HL-60 (cell line): Measurements from ENCODE around the gene RASIP1.

Source experiments
- CTCF ChIP-seq: IDR thresholded peaks from one replicate; pipeline ENCODE4 v1.5.1; 2011; ENCODE audit warnings: low read length, control low read depth, inconsistent platforms; ENCODE audit not compliant: insufficient read depth
- GABPA ChIP-seq: IDR thresholded peaks from 2 replicates; pipeline ENCODE4 v1.6.1; 2012; ENCODE audit warnings: low read depth
- POLR2AphosphoS5 ChIP-seq: IDR thresholded peaks from 2 replicates; pipeline ENCODE4 v1.6.1; 2012; ENCODE audit warnings: low read depth
- REST ChIP-seq: IDR thresholded peaks from 2 replicates; pipeline ENCODE4 v1.6.1; 2012; ENCODE audit warnings: low read depth; ENCODE audit not compliant: insufficient replicate concordance

- TF ChIP-seq CTCF (no peak), POLR2AphosphoS5 (no peak), GABPA (no peak), REST (no peak)
Measured at GRCh38 chr19:48716562-48717291, 23.7 kb downstream of the RASIP1 start.
